A549 (cell line): ENCODE measurements around the gene F11.

Experiments used
- CEBPB ChIP-seq, 2 experiments: fragments of >200 bp in 1 of 2; sonication (Bioruptor Twin) in 1 of 2; formaldehyde crosslinking in 1 of 2; IDR thresholded peaks; 2 replicates each; pipeline ENCODE4 v1.6.1; 2012 to 2016
- MYC ChIP-seq: IDR thresholded peaks from 2 replicates; pipeline ENCODE4 v1.6.1; 2012; ENCODE audit warnings: mild to moderate bottlenecking, inconsistent platforms, low read length, improper control_type of control experiment, borderline replicate concordance
- RAD21 ChIP-seq, 2 experiments: fragments of >200 bp in 1 of 2; sonication (Bioruptor Twin) in 1 of 2; formaldehyde crosslinking in 1 of 2; IDR thresholded peaks in 1 of 2; conservative IDR thresholded peaks in 1 of 2; 2 replicates in 1 of 2; 3 replicates in 1 of 2; pipeline ENCODE4 v1.6.1; 2012 to 2018; ENCODE audit warnings: inconsistent platforms in 1 of 2
- RARB ChIP-seq: fragments of 250-450 bp; sonication (Bioruptor Pico); IDR thresholded peaks from 2 replicates; pipeline ENCODE4 v1.8.0; 2021; ENCODE audit warnings: mild to moderate bottlenecking, moderate library complexity
- ZFP36 ChIP-seq: fragments of 450-650 bp; IDR thresholded peaks from 2 replicates; pipeline ENCODE4 v1.6.1; 2014; ENCODE audit warnings: borderline replicate concordance; ENCODE audit not compliant: partially characterized antibody
- TF ChIP-seq, protein P1 (sequence below): fragments of >200 bp; sonication (Bioruptor Twin); formaldehyde crosslinking; IDR thresholded peaks from 3 replicates; pipeline ENCODE4 v1.6.1; 2016
- TF ChIP-seq, protein P2 (sequence below): fragments of >200 bp; sonication (Bioruptor Twin); formaldehyde crosslinking; IDR thresholded peaks from 3 replicates; pipeline ENCODE4 v1.5.1; 2016
- TF ChIP-seq, protein P3 (sequence below): fragments of 200-600 bp; sonication (generic); IDR thresholded peaks from 2 replicates; pipeline ENCODE4 v1.6.1; 2016; ENCODE audit warnings: antibody characterized with exemption, mild to moderate bottlenecking, moderate library complexity
- TF ChIP-seq, protein P4 (sequence below): fragments of 250-450 bp; sonication (Bioruptor Pico); IDR thresholded peaks from 2 replicates; pipeline ENCODE4 v1.5.0; 2021; ENCODE audit warnings: mild to moderate bottlenecking, moderate library complexity, borderline replicate concordance

DNA sequence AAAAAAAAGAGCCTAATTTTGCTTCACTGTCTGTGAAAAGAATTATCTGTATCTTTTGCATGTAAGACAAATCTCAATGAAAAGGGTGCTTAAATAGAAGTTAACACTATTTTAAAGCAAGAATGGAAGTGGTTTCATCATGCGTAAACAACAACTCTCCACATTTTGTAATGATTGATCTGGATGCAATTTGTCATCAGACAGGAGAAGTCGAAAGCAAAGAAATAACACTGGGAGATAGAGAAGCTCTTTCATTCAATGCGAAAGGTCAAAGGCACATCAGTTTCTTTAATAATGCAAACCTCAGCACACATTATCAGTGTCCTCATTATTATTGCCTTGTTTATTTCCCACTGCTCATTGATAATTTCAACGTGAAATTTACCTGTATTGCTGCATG, 29.9 kb upstream of the F11 start:
- TF ChIP-seq ZFP36: no peak
- TF ChIP-seq, protein P1, sequence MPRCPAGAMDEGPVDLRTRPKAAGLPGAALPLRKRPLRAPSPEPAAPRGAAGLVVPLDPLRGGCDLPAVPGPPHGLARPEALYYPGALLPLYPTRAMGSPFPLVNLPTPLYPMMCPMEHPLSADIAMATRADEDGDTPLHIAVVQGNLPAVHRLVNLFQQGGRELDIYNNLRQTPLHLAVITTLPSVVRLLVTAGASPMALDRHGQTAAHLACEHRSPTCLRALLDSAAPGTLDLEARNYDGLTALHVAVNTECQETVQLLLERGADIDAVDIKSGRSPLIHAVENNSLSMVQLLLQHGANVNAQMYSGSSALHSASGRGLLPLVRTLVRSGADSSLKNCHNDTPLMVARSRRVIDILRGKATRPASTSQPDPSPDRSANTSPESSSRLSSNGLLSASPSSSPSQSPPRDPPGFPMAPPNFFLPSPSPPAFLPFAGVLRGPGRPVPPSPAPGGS: no peak
- TF ChIP-seq, protein P2, sequence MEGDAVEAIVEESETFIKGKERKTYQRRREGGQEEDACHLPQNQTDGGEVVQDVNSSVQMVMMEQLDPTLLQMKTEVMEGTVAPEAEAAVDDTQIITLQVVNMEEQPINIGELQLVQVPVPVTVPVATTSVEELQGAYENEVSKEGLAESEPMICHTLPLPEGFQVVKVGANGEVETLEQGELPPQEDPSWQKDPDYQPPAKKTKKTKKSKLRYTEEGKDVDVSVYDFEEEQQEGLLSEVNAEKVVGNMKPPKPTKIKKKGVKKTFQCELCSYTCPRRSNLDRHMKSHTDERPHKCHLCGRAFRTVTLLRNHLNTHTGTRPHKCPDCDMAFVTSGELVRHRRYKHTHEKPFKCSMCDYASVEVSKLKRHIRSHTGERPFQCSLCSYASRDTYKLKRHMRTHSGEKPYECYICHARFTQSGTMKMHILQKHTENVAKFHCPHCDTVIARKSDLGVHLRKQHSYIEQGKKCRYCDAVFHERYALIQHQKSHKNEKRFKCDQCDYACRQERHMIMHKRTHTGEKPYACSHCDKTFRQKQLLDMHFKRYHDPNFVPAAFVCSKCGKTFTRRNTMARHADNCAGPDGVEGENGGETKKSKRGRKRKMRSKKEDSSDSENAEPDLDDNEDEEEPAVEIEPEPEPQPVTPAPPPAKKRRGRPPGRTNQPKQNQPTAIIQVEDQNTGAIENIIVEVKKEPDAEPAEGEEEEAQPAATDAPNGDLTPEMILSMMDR: no peak
- no peak for TF ChIP-seq CEBPB (IDR thresholded peaks at IDR 0.05)
- TF ChIP-seq, protein P3, sequence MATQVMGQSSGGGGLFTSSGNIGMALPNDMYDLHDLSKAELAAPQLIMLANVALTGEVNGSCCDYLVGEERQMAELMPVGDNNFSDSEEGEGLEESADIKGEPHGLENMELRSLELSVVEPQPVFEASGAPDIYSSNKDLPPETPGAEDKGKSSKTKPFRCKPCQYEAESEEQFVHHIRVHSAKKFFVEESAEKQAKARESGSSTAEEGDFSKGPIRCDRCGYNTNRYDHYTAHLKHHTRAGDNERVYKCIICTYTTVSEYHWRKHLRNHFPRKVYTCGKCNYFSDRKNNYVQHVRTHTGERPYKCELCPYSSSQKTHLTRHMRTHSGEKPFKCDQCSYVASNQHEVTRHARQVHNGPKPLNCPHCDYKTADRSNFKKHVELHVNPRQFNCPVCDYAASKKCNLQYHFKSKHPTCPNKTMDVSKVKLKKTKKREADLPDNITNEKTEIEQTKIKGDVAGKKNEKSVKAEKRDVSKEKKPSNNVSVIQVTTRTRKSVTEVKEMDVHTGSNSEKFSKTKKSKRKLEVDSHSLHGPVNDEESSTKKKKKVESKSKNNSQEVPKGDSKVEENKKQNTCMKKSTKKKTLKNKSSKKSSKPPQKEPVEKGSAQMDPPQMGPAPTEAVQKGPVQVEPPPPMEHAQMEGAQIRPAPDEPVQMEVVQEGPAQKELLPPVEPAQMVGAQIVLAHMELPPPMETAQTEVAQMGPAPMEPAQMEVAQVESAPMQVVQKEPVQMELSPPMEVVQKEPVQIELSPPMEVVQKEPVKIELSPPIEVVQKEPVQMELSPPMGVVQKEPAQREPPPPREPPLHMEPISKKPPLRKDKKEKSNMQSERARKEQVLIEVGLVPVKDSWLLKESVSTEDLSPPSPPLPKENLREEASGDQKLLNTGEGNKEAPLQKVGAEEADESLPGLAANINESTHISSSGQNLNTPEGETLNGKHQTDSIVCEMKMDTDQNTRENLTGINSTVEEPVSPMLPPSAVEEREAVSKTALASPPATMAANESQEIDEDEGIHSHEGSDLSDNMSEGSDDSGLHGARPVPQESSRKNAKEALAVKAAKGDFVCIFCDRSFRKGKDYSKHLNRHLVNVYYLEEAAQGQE: no peak
- no peak for TF ChIP-seq RARB
- TF ChIP-seq RAD21 (conservative IDR thresholded peaks at IDR 0.05 in 1 of 2, IDR thresholded peaks at IDR 0.05 in 1 of 2): no peak
- no peak for TF ChIP-seq MYC
- TF ChIP-seq, protein P4, sequence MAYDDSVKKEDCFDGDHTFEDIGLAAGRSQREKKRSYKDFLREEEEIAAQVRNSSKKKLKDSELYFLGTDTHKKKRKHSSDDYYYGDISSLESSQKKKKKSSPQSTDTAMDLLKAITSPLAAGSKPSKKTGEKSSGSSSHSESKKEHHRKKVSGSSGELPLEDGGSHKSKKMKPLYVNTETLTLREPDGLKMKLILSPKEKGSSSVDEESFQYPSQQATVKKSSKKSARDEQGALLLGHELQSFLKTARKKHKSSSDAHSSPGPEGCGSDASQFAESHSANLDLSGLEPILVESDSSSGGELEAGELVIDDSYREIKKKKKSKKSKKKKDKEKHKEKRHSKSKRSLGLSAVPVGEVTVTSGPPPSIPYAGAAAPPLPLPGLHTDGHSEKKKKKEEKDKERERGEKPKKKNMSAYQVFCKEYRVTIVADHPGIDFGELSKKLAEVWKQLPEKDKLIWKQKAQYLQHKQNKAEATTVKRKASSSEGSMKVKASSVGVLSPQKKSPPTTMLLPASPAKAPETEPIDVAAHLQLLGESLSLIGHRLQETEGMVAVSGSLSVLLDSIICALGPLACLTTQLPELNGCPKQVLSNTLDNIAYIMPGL (CRISPR knock-in tag): no peak
